B cell (primary cell): ENCODE measurements around the gene KIF26B. TPM values are rescaled to one million over a fixed set of nuclear protein-coding genes. Genes with fewer than 3 reads are reported as not detected.

ENCODE experiments used
- ATAC-seq: fragments of 200-7000 bp; cut with Tn5 transposase; one replicate; pipeline ENCODE4 v1.10.0; 2021; ENCODE audit warnings: low read depth, mild to moderate bottlenecking, moderate number of reproducible peaks, moderate library complexity
- CTCF ChIA-PET: fragments of 350-600 bp; sonication (Branson Sonifier 250); formaldehyde crosslinking; loops from one replicate; lab custom pipeline; 2021; ENCODE audit warnings: antibody characterized with exemption, inconsistent platforms; lab: Charles Lee
- POLR2A ChIA-PET: fragments of 350-600 bp; sonication (Branson Sonifier 250); formaldehyde crosslinking; loops from one replicate; lab custom pipeline; 2021; ENCODE audit warnings: antibody characterized with exemption; lab: Charles Lee
- DNase-seq: peaks from one replicate; pipeline ENCODE4 v3.0.0; 2013
- H2AFZ ChIP-seq: 2 replicates; pipeline ENCODE4 v1.6.1; 2012; ENCODE audit warnings: mild to moderate bottlenecking, low read depth, low read length; ENCODE audit not compliant: insufficient read depth, poor library complexity, severe bottlenecking
- H3K27ac ChIP-seq, 2 donors: 1 replicate in 1 of 2; 2 replicates in 1 of 2; pipeline ENCODE4 v1.5.1; 2012 to 2013; ENCODE audit warnings: low read length in 2 of 2, mild to moderate bottlenecking in 2 of 2, moderate library complexity in 1 of 2
- H3K27me3 ChIP-seq, 4 experiments: fragments of 200-600 bp in 1 of 4; sonication (generic) in 1 of 4; replicated peaks in 1 of 4; 1 replicate in 2 of 4; 2 replicates in 2 of 4; pipeline versions ENCODE4 v1.6.1 to v1.7.0; 2013 to 2016; ENCODE audit warnings: low read length in 3 of 4, mild to moderate bottlenecking in 2 of 4, mixed read lengths in 1 of 4, moderate library complexity in 1 of 4; ENCODE audit not compliant: insufficient read depth in 4 of 4, control insufficient read depth in 3 of 4; ENCODE audit errors: control extremely low read depth in 1 of 4
- H3K36me3 ChIP-seq, 2 experiments: replicated peaks in 1 of 2; 1 replicate in 1 of 2; 2 replicates in 1 of 2; pipeline versions ENCODE4 v1.6.1 to v1.7.1; 2013; ENCODE audit warnings: low read length in 1 of 2; ENCODE audit not compliant: insufficient read depth in 2 of 2, control insufficient read depth in 1 of 2; ENCODE audit errors: control extremely low read depth in 1 of 2, extremely low read depth in 1 of 2
- H3K4me1 ChIP-seq, 2 donors: fragments of 200-600 bp in 1 of 2; sonication (generic) in 1 of 2; 1 replicate in 1 of 2; 2 replicates in 1 of 2; pipeline versions ENCODE4 v1.5.1 to v1.6.1; 2013 to 2017; ENCODE audit warnings: low read length in 2 of 2; ENCODE audit not compliant: control insufficient read depth in 2 of 2, insufficient read depth in 2 of 2
- H3K4me2 ChIP-seq: replicated peaks from 2 replicates; pipeline ENCODE3; 2012; ENCODE audit warnings: mild to moderate bottlenecking, low read depth, low read length; ENCODE audit not compliant: poor library complexity, severe bottlenecking
- H3K4me3 ChIP-seq, 5 experiments: fragments of 200-600 bp in 1 of 5; sonication (generic) in 1 of 5; 1 replicate in 3 of 5; 2 replicates in 2 of 5; pipeline versions ENCODE4 v1.5.1 to v1.7.0; 2011 to 2016; ENCODE audit warnings: low read length in 4 of 5, mild to moderate bottlenecking in 4 of 5, low read depth in 2 of 5, control low read depth in 1 of 5, moderate library complexity in 1 of 5; ENCODE audit not compliant: insufficient read depth in 1 of 5; ENCODE audit errors: control extremely low read depth in 1 of 5, extremely low read depth in 1 of 5
- H3K79me2 ChIP-seq: fragments of 200-600 bp; sonication (generic); one replicate; pipeline ENCODE4 v1.6.0; 2016; ENCODE audit warnings: low read length; ENCODE audit not compliant: control insufficient read depth, insufficient read depth
- H3K9ac ChIP-seq: fragments of 200-600 bp; sonication (generic); 2 replicates; pipeline ENCODE4 v1.6.1; 2017; ENCODE audit warnings: mild to moderate bottlenecking, low read length, moderate library complexity
- H3K9me3 ChIP-seq, 3 donors: one replicate each; pipeline versions ENCODE4 v1.6.1 to v1.7.1; 2013; ENCODE audit warnings: low read length in 2 of 3; ENCODE audit not compliant: control insufficient read depth in 2 of 3, insufficient read depth in 1 of 3; ENCODE audit errors: control extremely low read depth in 1 of 3
- H4K20me1 ChIP-seq: 2 replicates; pipeline ENCODE4 v1.6.0; 2012; ENCODE audit warnings: mild to moderate bottlenecking, low read length; ENCODE audit not compliant: insufficient read depth, control insufficient read depth, poor library complexity, severe bottlenecking
- H3K27ac Mint-ChIP-seq: one replicate; pipeline ENCODE4 v1.8.0; 2021; ENCODE audit warnings: mixed read lengths
- H3K27me3 Mint-ChIP-seq: one replicate; pipeline ENCODE4 v1.8.0; 2021; ENCODE audit warnings: mixed read lengths
- H3K4me1 Mint-ChIP-seq: one replicate; pipeline ENCODE4 v1.8.0; 2021; ENCODE audit warnings: mixed read lengths
- H3K4me3 Mint-ChIP-seq: one replicate; pipeline ENCODE4 v1.8.0; 2021; ENCODE audit warnings: mixed read lengths
- H3K9me3 Mint-ChIP-seq: one replicate; pipeline ENCODE4 v1.8.0; 2022; ENCODE audit warnings: mixed read lengths; ENCODE audit not compliant: insufficient read depth
- CTCF ChIP-seq: fragments of 200-600 bp; IDR thresholded peaks from one replicate; pipeline ENCODE4 v1.8.0; 2022; ENCODE audit warnings: antibody characterized with exemption, mild to moderate bottlenecking
- EZH2 ChIP-seq: IDR thresholded peaks from 2 replicates; pipeline ENCODE4 v1.6.1; 2012; ENCODE audit warnings: borderline replicate concordance, low read depth, mild to moderate bottlenecking, moderate library complexity, low read length; ENCODE audit not compliant: insufficient read depth, poor library complexity, severe bottlenecking
- WGBS: methylation state at CpG from one replicate; pipeline ENCODE4 v1.1.5; 2013; ENCODE audit warnings: missing lambda C conversion rate; ENCODE audit not compliant: insufficient coverage; 5-methylcytosine and 5-hydroxymethylcytosine counted together
- intact Hi-C: fragments of 100-400 bp; cut with micrococcal nuclease; formaldehyde crosslinking; loops from one replicate; pipeline ENCODE4 v1.10.0; 2022
- polyA plus RNA-seq: library from polyadenylated mRNA; depleted of rRNA; stranded (reverse); fragments of >200 nt; gene quantifications from 2 replicates; pipeline ENCODE4 v1.2.3, GENCODE V29; 2012
- total RNA-seq, 2 donors: library from RNA; stranded (reverse); fragments of 120-200 nt in 1 of 2; gene quantifications; 1 replicate in 1 of 2; 2 replicates in 1 of 2; pipeline versions ENCODE4 v1.2.3 to v1.2.4, GENCODE V29; 2013 to 2022

The KIF26B gene
- total and polyA plus RNA-seq, 2 donors (not counting 1 experiment from before 2014, with no cell fraction given), result 0.62 TPM; not detected in 1

- ChIA-PET POLR2A (interaction anchor here (0.6 kb wide), 1 partner anchor 44 kb away, joined by 3 read pairs; no protein-coding TSS in a partner anchor), CTCF (no interaction called here)
- Histone ChIP-seq H3K36me3 (no peaks in the 10 kb centered on the region), H3K79me2 (no peaks in the 10 kb centered on the region), H4K20me1 (no peaks in the 10 kb centered on the region), H3K9ac (no peak overlapping the region), H3K27ac (no peak overlapping the region), H3K9me3 (peaks cover 0 to 35% (median 17%) of the 10 kb centered on the region in 3 donors), H2AFZ (no peak overlapping the region), H3K4me3 (no peak overlapping the region), H3K4me2 (no peak overlapping the region), H3K27me3 (no peaks in the 10 kb centered on the region), H3K4me1 (no peaks in the 10 kb centered on the region)
- H3K4me3 Mint-ChIP-seq, result no peak overlapping the region
- no peak for TF ChIP-seq EZH2
- no peak for TF ChIP-seq CTCF
- DNase-seq, result no peak
- WGBS, result 86% methylated on average over 9 of the region's 13 CpGs
- H3K9me3 Mint-ChIP-seq, result peaks cover 6% of the 10 kb centered on the region
- intact Hi-C loops, result no loop called here
- ATAC-seq, result no peak
- no peaks in the 10 kb centered on the region for H3K4me1 Mint-ChIP-seq
- H3K27me3 Mint-ChIP-seq, result no peaks in the 10 kb centered on the region
- H3K27ac Mint-ChIP-seq, result no peak overlapping the region
Observed at GRCh38 chr1:245209658-245210435, 55.1 kb downstream of the KIF26B start.

GRCh38 chr1:245211035-245211749 lies 56.4 kb downstream of the KIF26B start:
- no peak for DNase-seq
- Histone ChIP-seq H3K4me3 (no peak overlapping the region), H4K20me1 (no peaks in the 10 kb centered on the region), H3K27ac (no peak overlapping the region), H2AFZ (no peak overlapping the region), H3K79me2 (no peaks in the 10 kb centered on the region), H3K27me3 (no peaks in the 10 kb centered on the region), H3K4me2 (no peak overlapping the region), H3K36me3 (no peaks in the 10 kb centered on the region), H3K9me3 (peaks cover 0 to 30% (median 16%) of the 10 kb centered on the region in 3 donors), H3K9ac (no peak overlapping the region), H3K4me1 (no peaks in the 10 kb centered on the region)
- ChIA-PET CTCF (no interaction called here), POLR2A (no interaction called here)
- no peak overlapping the region for H3K4me3 Mint-ChIP-seq
- H3K4me1 Mint-ChIP-seq, result no peaks in the 10 kb centered on the region
- WGBS, result 89% methylated on average over 11 of the region's 11 CpGs
- TF ChIP-seq EZH2, result no peak
- no peak for TF ChIP-seq CTCF
- no peak overlapping the region for H3K27ac Mint-ChIP-seq
- peaks cover 5% of the 10 kb centered on the region for H3K9me3 Mint-ChIP-seq
- intact Hi-C loops, result no loop called here
- H3K27me3 Mint-ChIP-seq, result no peaks in the 10 kb centered on the region
- no peak for ATAC-seq
